ENCODE data around the gene GNG13.
"Not testable (repeated sequence)": the region's sequence is repeated elsewhere in the genome, so short reads cannot be mapped to it uniquely, and the experiment has no call there.

GNG13 gene

GRCh38 chr16:760065-760464, 40.5 kb downstream of the GNG13 start:
- no peak for DNase-seq

- no peak for DNase-seq
These were observed 41.2 kb downstream of the GNG13 start for GRCh38 chr16:759110-759910.

DNA sequence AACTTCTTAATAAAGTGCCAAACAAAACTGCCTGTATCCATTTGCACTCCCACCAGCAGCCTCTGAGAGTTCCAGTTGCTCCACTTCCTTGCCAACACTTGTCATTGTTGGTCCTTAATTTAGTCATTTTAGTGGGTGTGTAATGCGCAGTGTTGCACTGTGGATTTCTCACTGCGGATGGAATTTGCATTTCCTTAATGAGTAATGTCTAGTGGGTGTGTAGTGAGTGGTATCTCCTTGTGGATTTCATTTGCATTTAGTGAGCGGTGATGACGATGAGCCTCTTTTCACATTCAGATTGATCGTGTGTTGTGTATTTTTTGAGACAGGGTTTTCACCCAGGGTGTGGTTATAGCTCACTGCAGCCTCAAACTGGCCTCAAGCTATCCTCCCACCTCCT, 44.1 kb downstream of the GNG13 start:
- DNase-seq = no peak

GRCh38 chr16:754656-755055, 45.9 kb downstream of the GNG13 start:
- no peak for DNase-seq

GRCh38 chr16:754121-754607, 46.4 kb downstream of the GNG13 start:
- not testable (repeated sequence) for DNase-seq

GRCh38 chr16:752007-752312, 48.6 kb downstream of the GNG13 start:
- DNase-seq = no peak

DNA sequence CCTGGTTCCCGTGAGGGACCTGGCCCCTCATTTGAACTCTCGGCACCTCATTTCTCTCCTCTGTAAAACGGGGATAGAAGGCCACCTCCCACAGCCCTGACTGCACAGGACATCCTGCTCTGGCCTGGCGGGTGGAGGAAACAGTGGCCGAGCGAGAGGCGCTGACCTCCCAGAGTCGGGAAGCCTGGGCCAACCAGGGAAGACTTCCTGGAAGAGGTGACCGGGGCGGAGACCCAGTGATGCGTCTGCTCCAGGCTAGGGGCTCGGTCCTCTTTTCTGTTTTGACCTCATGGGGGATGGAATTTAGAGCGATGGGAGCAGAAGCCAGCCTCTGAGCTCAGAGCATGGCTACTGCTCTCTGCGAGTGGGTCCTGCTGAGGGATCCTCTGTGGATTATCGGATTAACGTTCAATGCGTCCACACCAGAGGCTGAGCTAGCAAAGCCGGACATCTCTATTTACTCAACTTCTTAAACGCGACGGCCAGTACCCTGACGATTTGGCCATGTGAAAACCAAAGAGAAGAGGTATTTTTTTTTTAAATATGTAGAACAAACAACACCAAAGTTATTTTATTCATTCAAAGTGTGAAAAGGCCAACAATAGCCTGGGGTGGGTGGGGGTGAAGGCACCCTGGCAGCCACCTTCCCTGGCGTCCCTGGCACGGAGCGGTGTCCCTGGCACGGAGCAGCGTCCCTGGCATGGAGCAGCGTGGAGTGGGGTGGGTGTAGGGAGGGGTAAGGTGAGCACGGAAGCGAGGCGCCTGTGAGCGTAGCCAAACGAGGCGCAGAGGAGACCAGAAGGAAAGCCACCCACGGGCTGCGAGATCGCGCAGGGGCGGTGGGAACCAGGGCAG, 49.2 kb downstream of the GNG13 start:
- DNase-seq = no peak

GRCh38 chr16:750485-750884, 50.0 kb downstream of the GNG13 start:
- no peak for DNase-seq

GRCh38 chr16:749010-749409, 51.5 kb downstream of the GNG13 start:
- no peak for DNase-seq
